ENCODE results near the gene CPNE2.

Gene CPNE2

DNA sequence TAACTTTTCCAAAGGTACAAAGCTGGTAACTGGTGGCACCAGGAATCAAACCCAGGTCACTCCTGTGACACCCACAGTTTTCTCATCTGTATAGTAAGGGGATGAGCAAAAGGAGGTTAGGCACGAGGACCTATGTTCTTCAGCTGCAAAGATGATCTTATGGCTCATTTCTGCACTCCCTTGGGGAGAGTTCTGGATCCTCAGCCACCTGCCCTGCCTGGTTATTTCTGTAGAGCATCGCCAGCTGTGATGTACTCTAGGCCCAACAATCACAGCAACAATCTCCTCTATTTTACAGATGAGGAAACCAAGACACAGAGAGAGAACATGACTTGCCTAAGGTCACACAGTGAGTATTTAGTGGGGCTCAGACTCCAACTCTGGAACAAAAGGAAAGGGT lies 5.4 kb upstream of the CPNE2 start:
- no peak for DNase-seq (ENCODE audit: low read depth)
- TF ChIP-seq, protein P1, sequence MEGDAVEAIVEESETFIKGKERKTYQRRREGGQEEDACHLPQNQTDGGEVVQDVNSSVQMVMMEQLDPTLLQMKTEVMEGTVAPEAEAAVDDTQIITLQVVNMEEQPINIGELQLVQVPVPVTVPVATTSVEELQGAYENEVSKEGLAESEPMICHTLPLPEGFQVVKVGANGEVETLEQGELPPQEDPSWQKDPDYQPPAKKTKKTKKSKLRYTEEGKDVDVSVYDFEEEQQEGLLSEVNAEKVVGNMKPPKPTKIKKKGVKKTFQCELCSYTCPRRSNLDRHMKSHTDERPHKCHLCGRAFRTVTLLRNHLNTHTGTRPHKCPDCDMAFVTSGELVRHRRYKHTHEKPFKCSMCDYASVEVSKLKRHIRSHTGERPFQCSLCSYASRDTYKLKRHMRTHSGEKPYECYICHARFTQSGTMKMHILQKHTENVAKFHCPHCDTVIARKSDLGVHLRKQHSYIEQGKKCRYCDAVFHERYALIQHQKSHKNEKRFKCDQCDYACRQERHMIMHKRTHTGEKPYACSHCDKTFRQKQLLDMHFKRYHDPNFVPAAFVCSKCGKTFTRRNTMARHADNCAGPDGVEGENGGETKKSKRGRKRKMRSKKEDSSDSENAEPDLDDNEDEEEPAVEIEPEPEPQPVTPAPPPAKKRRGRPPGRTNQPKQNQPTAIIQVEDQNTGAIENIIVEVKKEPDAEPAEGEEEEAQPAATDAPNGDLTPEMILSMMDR (IDR thresholded peaks at IDR 0.05; ENCODE audit: control insufficient read depth, insufficient read depth, low read depth, low read length, missing control alignments), result no peak
- no peak overlapping the region for H3K4me3 ChIP-seq (ENCODE audit: control insufficient read depth, low read depth, low read length)

DNA sequence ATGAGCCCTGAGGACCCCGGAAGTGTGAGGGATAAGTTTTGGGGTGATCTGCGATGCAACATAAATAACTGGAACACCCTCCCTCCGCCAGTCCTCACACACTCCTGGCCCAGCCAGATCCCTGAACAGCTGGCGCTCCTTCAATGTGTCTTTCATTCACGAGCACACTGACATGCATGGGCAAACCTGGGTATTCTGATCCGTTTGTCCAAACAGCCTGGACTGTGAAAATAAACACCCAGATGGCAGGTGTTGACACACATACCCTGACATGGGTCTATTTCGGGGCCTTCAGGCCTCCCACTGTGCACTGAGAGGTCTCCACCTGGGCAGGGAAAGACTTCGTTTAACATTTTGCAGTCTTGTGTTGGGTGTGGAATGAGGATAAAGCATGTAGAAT lies 3.0 kb upstream of the CPNE2 start:
- no peak for DNase-seq (ENCODE audit: low read depth)
- H3K4me3 ChIP-seq (ENCODE audit: control insufficient read depth, low read depth, low read length), result no peak overlapping the region
- TF ChIP-seq, protein P1 (IDR thresholded peaks at IDR 0.05; ENCODE audit: control insufficient read depth, insufficient read depth, low read depth, low read length, missing control alignments), result no peak

DNA sequence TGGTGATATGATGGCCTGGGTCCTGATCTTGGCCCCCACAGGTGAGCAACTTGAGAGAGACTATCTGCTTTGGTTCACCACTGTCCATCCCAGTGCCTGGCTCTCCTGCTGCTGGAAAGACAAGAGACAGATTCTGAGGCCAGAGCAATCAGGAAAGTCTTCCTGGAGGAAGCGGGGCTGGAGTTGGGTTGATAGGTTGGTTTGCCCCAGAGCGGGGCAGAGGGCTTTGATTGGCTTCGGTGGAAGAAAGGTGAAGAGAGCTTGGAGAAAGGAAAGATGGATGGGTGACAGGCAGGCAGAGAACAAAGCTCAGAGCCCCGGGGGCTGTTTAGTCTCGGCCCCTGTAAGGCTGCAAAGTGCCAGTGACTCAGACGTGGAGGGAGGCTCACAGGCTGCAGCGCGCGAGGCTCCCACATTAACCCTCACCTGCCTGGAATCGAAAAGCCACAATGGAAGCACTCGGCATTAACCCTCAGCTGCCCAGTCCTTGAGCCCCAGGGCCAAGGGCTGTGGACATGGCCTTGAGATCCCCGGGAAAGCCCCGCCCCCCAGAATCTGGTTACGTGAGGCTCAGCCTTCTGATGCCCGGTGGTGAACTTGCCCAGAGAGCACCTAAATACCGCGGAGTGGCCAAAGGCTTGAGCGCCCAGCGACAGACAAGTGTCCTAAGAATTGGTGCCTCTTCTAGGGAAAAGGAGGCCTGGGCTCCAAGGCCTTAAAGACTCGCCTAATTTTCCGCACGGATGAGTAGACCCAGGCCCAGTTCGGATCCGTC lies 996 bp upstream of the CPNE2 start:
- H3K4me3 ChIP-seq (ENCODE audit: control insufficient read depth, low read depth, low read length), result peak overlapping the region; percentile 68
- TF ChIP-seq, protein P1 (IDR thresholded peaks at IDR 0.05; ENCODE audit: control insufficient read depth, insufficient read depth, low read depth, low read length, missing control alignments), result no peak
- no peak for DNase-seq (ENCODE audit: low read depth)

DNA sequence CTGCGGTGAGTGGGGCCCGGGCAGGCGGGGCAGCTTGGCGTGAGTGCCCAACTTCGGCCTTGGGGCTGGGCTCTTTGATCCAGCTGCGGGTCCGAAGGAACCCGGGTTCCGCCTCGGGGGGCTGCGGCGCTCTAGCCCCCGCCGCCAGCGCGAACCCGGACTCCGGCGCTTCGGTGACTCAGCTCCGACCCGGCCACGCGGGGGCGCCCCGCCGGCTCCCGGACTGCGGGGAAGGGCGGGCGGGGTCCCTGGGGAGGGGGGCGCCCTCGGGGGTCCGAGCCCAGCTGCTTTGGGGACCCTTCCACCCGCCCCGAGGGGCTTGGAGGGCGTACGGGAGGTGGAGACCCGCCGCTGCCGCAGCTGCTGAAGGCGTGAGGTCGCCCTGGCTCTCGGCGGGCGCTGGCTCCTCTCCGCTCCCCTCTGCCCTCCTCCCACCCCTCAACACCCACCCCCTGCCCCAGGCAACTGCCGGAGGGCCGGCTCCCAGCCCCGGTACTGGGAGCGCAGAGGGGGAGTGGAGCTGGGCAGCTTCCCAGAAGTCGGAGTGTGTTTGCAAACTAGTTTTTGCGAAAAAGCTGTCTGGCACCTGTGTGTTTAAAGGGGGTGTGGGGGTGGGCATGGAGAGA lies 516 bp downstream of the CPNE2 start:
- peak overlapping the region; percentile 68 for H3K4me3 ChIP-seq (ENCODE audit: control insufficient read depth, low read depth, low read length)
- no peak for DNase-seq (ENCODE audit: low read depth)
- TF ChIP-seq, protein P1 (IDR thresholded peaks at IDR 0.05; ENCODE audit: control insufficient read depth, insufficient read depth, low read depth, low read length, missing control alignments), result peak; percentile 24

DNA sequence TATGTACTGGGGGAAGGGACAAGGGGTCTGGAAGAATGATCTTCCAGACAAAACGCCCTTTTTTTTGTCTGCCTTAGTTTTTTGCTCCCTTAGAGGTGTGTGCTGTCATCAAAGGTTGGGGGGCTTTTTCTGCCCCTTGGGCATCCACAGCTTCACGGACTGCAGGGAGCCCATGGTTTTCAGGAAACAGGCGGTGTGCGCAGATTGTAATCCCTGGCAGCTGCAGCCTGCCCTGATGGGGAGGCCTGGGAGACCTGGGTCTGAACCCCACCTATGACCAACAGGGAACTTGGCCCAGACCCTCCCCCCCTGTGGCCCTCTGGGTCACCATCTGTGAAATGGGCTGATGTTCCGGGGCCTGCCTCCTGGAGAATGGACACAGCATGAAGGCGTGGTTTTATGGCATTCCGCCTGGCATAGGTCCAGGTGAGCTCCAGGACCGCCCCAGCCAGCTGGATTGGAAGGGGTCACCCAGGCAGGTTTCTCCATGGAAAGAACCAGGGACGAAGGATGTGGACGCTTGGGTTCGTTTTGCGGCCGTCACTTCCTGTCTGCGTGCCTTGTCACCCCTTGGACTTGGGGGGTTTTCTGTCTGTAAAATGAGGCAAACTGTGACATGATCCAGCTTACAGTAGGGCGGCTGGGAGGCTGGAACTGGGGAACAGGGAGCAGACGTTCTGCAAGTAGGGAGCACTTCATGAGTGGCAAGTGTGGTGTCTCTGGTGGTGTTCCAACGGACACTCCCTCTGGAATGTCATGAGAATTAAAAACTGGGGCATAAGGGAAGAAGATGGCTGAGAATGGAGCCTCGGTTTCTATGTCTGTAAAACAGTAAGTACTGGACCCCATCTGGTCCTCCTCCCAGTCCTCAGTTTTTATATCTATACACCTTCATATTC lies 1.5 kb downstream of the CPNE2 start:
- no peak for DNase-seq (ENCODE audit: low read depth)
- TF ChIP-seq, protein P1 (IDR thresholded peaks at IDR 0.05; ENCODE audit: control insufficient read depth, insufficient read depth, low read depth, low read length, missing control alignments), result no peak
- peak overlapping the region; percentile 68 for H3K4me3 ChIP-seq (ENCODE audit: control insufficient read depth, low read depth, low read length)

DNA sequence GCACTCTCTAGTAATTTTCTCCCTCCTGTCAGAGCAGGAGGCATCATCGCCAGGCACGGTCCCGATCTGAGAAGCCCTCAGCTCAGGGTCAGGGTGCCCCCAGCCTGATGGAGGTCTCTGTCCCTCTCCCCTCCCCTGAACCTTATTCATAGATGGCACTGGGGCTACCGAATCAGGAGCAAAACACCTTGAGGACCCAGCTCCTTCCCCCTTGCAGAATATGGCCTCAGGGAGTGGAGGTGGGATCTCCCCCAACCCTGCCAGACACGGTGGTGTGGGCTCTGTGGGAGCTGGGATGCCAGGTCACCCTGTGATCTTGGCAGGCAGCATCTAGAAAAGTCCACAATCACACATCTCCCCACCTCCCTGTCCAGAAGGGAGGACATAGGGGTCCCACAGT lies 2.5 kb downstream of the CPNE2 start:
- no peak for DNase-seq (ENCODE audit: low read depth)
- TF ChIP-seq, protein P1 (IDR thresholded peaks at IDR 0.05; ENCODE audit: control insufficient read depth, insufficient read depth, low read depth, low read length, missing control alignments), result no peak
- no peak overlapping the region for H3K4me3 ChIP-seq (ENCODE audit: control insufficient read depth, low read depth, low read length)

Measured in AG09309 (cell line).